Vagina (tissue), 2 donors: ENCODE results near the gene SKOR1. TPM values are rescaled to one million over a fixed set of nuclear protein-coding genes. Genes with fewer than 3 reads are reported as not detected.

Experiments used
- DNase-seq, 2 donors: peaks; one replicate each; pipeline ENCODE4 v3.0.0-alpha.2; 2017; ENCODE audit errors: extremely low spot score in 2 of 2
- H3K27ac ChIP-seq: fragments of 200-600 bp; sonication (generic); one replicate; pipeline ENCODE4 v1.5.1; 2019
- H3K27me3 ChIP-seq: fragments of 200-600 bp; sonication (generic); one replicate; pipeline ENCODE4 v1.5.1; 2019
- H3K36me3 ChIP-seq, 2 donors: fragments of 200-600 bp; sonication (generic); one replicate each; pipeline ENCODE4 v1.5.1; 2017 to 2019
- H3K4me1 ChIP-seq: fragments of 200-600 bp; sonication (generic); one replicate; pipeline ENCODE4 v1.5.1; 2019
- H3K4me3 ChIP-seq, 2 donors: fragments of 200-600 bp; sonication (generic); 1 replicate in 1 of 2; 2 replicates in 1 of 2; pipeline ENCODE4 v1.5.1; 2016 to 2019
- H3K9me3 ChIP-seq: fragments of 200-600 bp; sonication (generic); one replicate; pipeline ENCODE4 v1.5.1; 2019
- CTCF ChIP-seq, 3 experiments: fragments of 450-650 bp in 2 of 3; fragments of 200-600 bp in 1 of 3; sonication (generic) in 1 of 3; IDR thresholded peaks; one replicate each; pipeline ENCODE4 v1.5.1; 2017 to 2019; ENCODE audit warnings: antibody characterized with exemption in 3 of 3, mild to moderate bottlenecking in 2 of 3, moderate library complexity in 2 of 3
- POLR2A ChIP-seq, 2 donors: fragments of 450-650 bp; IDR thresholded peaks; one replicate each; pipeline ENCODE4 v1.6.1; 2017; ENCODE audit warnings: antibody characterized with exemption in 2 of 2, mild to moderate bottlenecking in 2 of 2, moderate library complexity in 2 of 2
- POLR2AphosphoS5 ChIP-seq, 2 donors: sonication (generic); formaldehyde crosslinking; IDR thresholded peaks; one replicate each; pipeline ENCODE4 v1.9.0; 2017; ENCODE audit warnings: antibody characterized with exemption in 2 of 2, mild to moderate bottlenecking in 2 of 2, low read depth in 1 of 2; ENCODE audit not compliant: insufficient read depth in 1 of 2
- intact Hi-C: fragments of 100-400 bp; cut with DNase I; formaldehyde crosslinking; loops from one replicate; pipeline ENCODE4 v1.15.1; 2023
- total RNA-seq: library from RNA; depleted of rRNA; stranded (reverse); fragments of >200 nt; gene quantifications from one replicate; pipeline ENCODE4 v1.2.3, GENCODE V29; 2016

SKOR1 gene
- total RNA-seq, 1 donor from 2014 or later, result 0.25 TPM

- intact Hi-C loops, result no loop called here
- no peaks in the 10 kb centered on the region for H3K27me3 ChIP-seq
- peaks cover 0 to 6% of the 10 kb centered on the region in 2 donors for H3K36me3 ChIP-seq
- DNase-seq, result no peak
- no peaks in the 10 kb centered on the region for H3K9me3 ChIP-seq
- no peak overlapping the region for H3K27ac ChIP-seq
- TF ChIP-seq POLR2AphosphoS5 (IDR thresholded peaks at IDR 0.05; ENCODE audit: insufficient read depth in 1 of 2, low read depth in 1 of 2) (no peak), POLR2A (IDR thresholded peaks at IDR 0.05) (no peak), CTCF (IDR thresholded peaks at IDR 0.05) (no peak)
- H3K4me3 ChIP-seq, result no peak overlapping the region
- no peaks in the 10 kb centered on the region for H3K4me1 ChIP-seq
These were observed 18.8 kb upstream of the SKOR1 start for GRCh38 chr15:67806536-67806935.

- intact Hi-C loops, result no loop called here
- Histone ChIP-seq H3K27ac (no peak overlapping the region), H3K4me3 (no peak overlapping the region), H3K4me1 (no peaks in the 10 kb centered on the region), H3K27me3 (no peaks in the 10 kb centered on the region), H3K9me3 (no peaks in the 10 kb centered on the region), H3K36me3 (peaks cover 0 to 6% of the 10 kb centered on the region in 2 donors)
- no peak for DNase-seq
- no peak for TF ChIP-seq POLR2AphosphoS5 (IDR thresholded peaks at IDR 0.05; ENCODE audit: insufficient read depth in 1 of 2, low read depth in 1 of 2)
- no peak for TF ChIP-seq CTCF (IDR thresholded peaks at IDR 0.05)
- no peak for TF ChIP-seq POLR2A (IDR thresholded peaks at IDR 0.05)
These were observed 18.2 kb upstream of the SKOR1 start for GRCh38 chr15:67807141-67807540.

- Histone ChIP-seq H3K4me1 (no peaks in the 10 kb centered on the region), H3K4me3 (no peak overlapping the region), H3K27me3 (no peaks in the 10 kb centered on the region), H3K27ac (no peak overlapping the region), H3K9me3 (no peaks in the 10 kb centered on the region), H3K36me3 (peaks cover 0 to 6% of the 10 kb centered on the region in 2 donors)
- TF ChIP-seq POLR2AphosphoS5 (IDR thresholded peaks at IDR 0.05; ENCODE audit: insufficient read depth in 1 of 2, low read depth in 1 of 2) (no peak), CTCF (IDR thresholded peaks at IDR 0.05) (no peak), POLR2A (IDR thresholded peaks at IDR 0.05) (no peak)
- intact Hi-C loops, result no loop called here
- no peak for DNase-seq
These were observed 17.5 kb upstream of the SKOR1 start for GRCh38 chr15:67807836-67808235.

- Histone ChIP-seq H3K4me3 (no peak overlapping the region), H3K36me3 (peaks cover 0 to 6% of the 10 kb centered on the region in 2 donors), H3K9me3 (no peaks in the 10 kb centered on the region), H3K27ac (no peak overlapping the region), H3K27me3 (no peaks in the 10 kb centered on the region), H3K4me1 (no peaks in the 10 kb centered on the region)
- no peak for DNase-seq
- intact Hi-C loops, result no loop called here
- TF ChIP-seq CTCF (IDR thresholded peaks at IDR 0.05), result no peak
- TF ChIP-seq POLR2AphosphoS5 (IDR thresholded peaks at IDR 0.05; ENCODE audit: insufficient read depth in 1 of 2, low read depth in 1 of 2), result no peak
- no peak for TF ChIP-seq POLR2A (IDR thresholded peaks at IDR 0.05)
These were observed 16.5 kb upstream of the SKOR1 start for GRCh38 chr15:67808821-67809220.

GRCh38 chr15:67809441-67809840 is 15.9 kb upstream of the SKOR1 start:
- H3K9me3 ChIP-seq, result no peaks in the 10 kb centered on the region
- DNase-seq, result no peak
- H3K27ac ChIP-seq, result no peak overlapping the region
- H3K4me1 ChIP-seq, result no peaks in the 10 kb centered on the region
- no peak overlapping the region for H3K4me3 ChIP-seq
- TF ChIP-seq POLR2AphosphoS5 (IDR thresholded peaks at IDR 0.05; ENCODE audit: insufficient read depth in 1 of 2, low read depth in 1 of 2) (no peak), CTCF (IDR thresholded peaks at IDR 0.05) (no peak), POLR2A (IDR thresholded peaks at IDR 0.05) (no peak)
- intact Hi-C loops, result no loop called here
- peaks cover 0 to 6% of the 10 kb centered on the region in 2 donors for H3K36me3 ChIP-seq
- no peaks in the 10 kb centered on the region for H3K27me3 ChIP-seq
